ENCODE data around the gene KIF5A.

GRCh38 chr12:57603815-57604453, 54.1 kb downstream of the KIF5A start:
- TF ChIP-seq CTCF (IDR thresholded peaks at IDR 0.05) (no peak), POLR2A (IDR thresholded peaks at IDR 0.05) (no peak)
